SU-DHL-6 (cell line): ENCODE results near the gene SZRD1.
A peak's percentile ranks its signal among the peaks of the same experiment; 100 is the strongest.

Source experiments
- H2AFZ ChIP-seq: fragments of 200-600 bp; sonication (generic); 2 replicates; pipeline ENCODE4 v1.6.1; 2014; ENCODE audit warnings: low read depth, mild to moderate bottlenecking, moderate library complexity, mixed read lengths, antibody characterized with exemption, low read length; ENCODE audit not compliant: severe bottlenecking
- H3F3A ChIP-seq: fragments of 200-600 bp; shearing (Covaris generic); 2 replicates; pipeline ENCODE4 v1.6.0; 2016; ENCODE audit warnings: antibody characterized with exemption, mild to moderate bottlenecking; ENCODE audit not compliant: insufficient read depth
- H3K27ac ChIP-seq: fragments of 200-600 bp; sonication (generic); 2 replicates; pipeline ENCODE4 v1.5.1; 2016; ENCODE audit warnings: low read depth, mild to moderate bottlenecking, low read length, moderate library complexity, mixed read lengths
- H3K27me3 ChIP-seq: fragments of 200-600 bp; sonication (generic), shearing (Covaris generic); 2 replicates; pipeline ENCODE4 v1.6.0; 2014; ENCODE audit warnings: mild to moderate bottlenecking, low read length
- H3K36me3 ChIP-seq: fragments of 200-600 bp; sonication (generic); 2 replicates; pipeline ENCODE4 v1.6.1; 2014; ENCODE audit warnings: mild to moderate bottlenecking, low read length, mixed read lengths
- H3K4me2 ChIP-seq: fragments of 300-600, 200-600 bp; shearing (Covaris generic), sonication (generic); 2 replicates; pipeline ENCODE4 v1.6.0; 2014; ENCODE audit warnings: low read length, low read depth, mild to moderate bottlenecking; ENCODE audit not compliant: poor library complexity, severe bottlenecking
- H3K4me3 ChIP-seq: fragments of 200-600 bp; sonication (generic); 2 replicates; pipeline ENCODE4 v1.5.1; 2014; ENCODE audit warnings: antibody characterized with exemption, low read length, mild to moderate bottlenecking, mixed read lengths; ENCODE audit not compliant: insufficient read depth, poor library complexity, severe bottlenecking
- H3K79me2 ChIP-seq: fragments of 200-600 bp; sonication (generic); 2 replicates; pipeline ENCODE4 v1.6.1; 2014; ENCODE audit warnings: mild to moderate bottlenecking, low read length, moderate library complexity; ENCODE audit not compliant: insufficient read depth
- H3K9ac ChIP-seq: fragments of 200-600 bp; sonication (generic); 2 replicates; pipeline ENCODE4 v1.7.0; 2014; ENCODE audit warnings: mild to moderate bottlenecking, low read length
- H3K9me2 ChIP-seq: fragments of 200-600 bp; sonication (generic); replicated peaks from 2 replicates; pipeline ENCODE4 v1.6.1; 2014; ENCODE audit warnings: low read length; ENCODE audit not compliant: insufficient read depth
- H3K9me3 ChIP-seq: fragments of 200-600 bp; sonication (generic); 2 replicates; pipeline ENCODE4 v1.6.1; 2014; ENCODE audit warnings: low read length, mixed read lengths; ENCODE audit not compliant: insufficient read depth
- H4K20me1 ChIP-seq: fragments of 200-600 bp; sonication (generic); 2 replicates; pipeline ENCODE4 v1.6.1; 2014; ENCODE audit warnings: low read depth, mild to moderate bottlenecking, antibody characterized with exemption, low read length, moderate library complexity, mixed read lengths
- EZH2phosphoT487 ChIP-seq: fragments of 200-600 bp; sonication (generic), shearing (Covaris generic); conservative IDR thresholded peaks from 2 replicates; pipeline ENCODE4 v1.6.1; 2018; ENCODE audit warnings: mild to moderate bottlenecking, antibody characterized with exemption, low read length, moderate library complexity, mixed read lengths
- TF ChIP-seq, protein P1 (sequence below): fragments of 200-600 bp; sonication (generic); IDR thresholded peaks from one replicate; pipeline ENCODE4 v1.5.1; 2017; ENCODE audit warnings: antibody characterized with exemption, mild to moderate bottlenecking, low read length, moderate library complexity; ENCODE audit not compliant: insufficient read depth, poor library complexity, severe bottlenecking

The SZRD1 gene

DNA sequence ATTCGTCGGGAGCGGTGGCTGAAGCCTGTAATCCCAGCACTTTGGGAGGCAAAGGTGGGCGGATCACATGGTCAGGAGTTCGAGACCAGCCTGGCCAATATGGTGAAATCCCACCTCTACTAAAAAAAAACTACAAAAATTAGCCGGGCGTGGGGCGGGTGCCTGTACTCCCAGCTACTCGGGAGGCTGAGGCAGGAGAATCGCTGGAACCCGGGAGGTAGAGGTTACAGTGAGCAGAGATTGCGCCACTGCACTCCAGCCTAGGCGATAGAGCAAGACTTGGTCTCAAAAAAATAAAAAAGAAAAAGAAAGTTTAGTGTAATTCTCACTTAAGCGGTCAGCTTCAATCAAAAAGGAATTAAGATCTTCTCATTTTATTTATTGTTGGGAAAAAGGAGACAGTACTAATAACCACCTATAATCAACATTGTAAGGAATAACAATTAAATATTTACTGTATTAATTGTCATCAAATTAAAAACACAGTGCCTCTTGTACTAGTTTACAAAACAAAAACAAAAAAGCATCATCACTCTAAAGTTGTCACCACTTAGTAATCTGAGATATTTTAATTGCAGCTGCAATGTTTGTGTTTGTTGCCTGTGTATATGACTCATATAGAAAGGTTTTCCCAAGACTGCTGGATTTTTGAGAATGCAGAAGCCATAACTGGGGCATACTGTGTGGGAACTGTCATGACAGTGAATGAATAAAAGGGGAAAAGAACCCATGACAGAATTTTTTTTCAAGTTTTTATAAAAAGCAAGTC lies 18.4 kb upstream of the SZRD1 start:
- no peaks in the 10 kb centered on the region for H3K9me3 ChIP-seq
- H3K9ac ChIP-seq = no peak overlapping the region
- H3K9me2 ChIP-seq = no peaks in the 10 kb centered on the region
- no peaks in the 10 kb centered on the region for H4K20me1 ChIP-seq
- no peaks in the 10 kb centered on the region for H3K27me3 ChIP-seq
- H2AFZ ChIP-seq = no peak overlapping the region
- no peak overlapping the region for H3K27ac ChIP-seq
- no peak overlapping the region for H3K4me3 ChIP-seq
- no peaks in the 10 kb centered on the region for H3K36me3 ChIP-seq
- H3F3A ChIP-seq = no peaks in the 10 kb centered on the region; the same call in 1 of the 2 replicates
- peaks cover 54% of the 10 kb centered on the region for H3K79me2 ChIP-seq
- H3K4me2 ChIP-seq = no peak overlapping the region
- TF ChIP-seq EZH2phosphoT487 = no peak
- TF ChIP-seq, protein P1, sequence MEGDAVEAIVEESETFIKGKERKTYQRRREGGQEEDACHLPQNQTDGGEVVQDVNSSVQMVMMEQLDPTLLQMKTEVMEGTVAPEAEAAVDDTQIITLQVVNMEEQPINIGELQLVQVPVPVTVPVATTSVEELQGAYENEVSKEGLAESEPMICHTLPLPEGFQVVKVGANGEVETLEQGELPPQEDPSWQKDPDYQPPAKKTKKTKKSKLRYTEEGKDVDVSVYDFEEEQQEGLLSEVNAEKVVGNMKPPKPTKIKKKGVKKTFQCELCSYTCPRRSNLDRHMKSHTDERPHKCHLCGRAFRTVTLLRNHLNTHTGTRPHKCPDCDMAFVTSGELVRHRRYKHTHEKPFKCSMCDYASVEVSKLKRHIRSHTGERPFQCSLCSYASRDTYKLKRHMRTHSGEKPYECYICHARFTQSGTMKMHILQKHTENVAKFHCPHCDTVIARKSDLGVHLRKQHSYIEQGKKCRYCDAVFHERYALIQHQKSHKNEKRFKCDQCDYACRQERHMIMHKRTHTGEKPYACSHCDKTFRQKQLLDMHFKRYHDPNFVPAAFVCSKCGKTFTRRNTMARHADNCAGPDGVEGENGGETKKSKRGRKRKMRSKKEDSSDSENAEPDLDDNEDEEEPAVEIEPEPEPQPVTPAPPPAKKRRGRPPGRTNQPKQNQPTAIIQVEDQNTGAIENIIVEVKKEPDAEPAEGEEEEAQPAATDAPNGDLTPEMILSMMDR = no peak

DNA sequence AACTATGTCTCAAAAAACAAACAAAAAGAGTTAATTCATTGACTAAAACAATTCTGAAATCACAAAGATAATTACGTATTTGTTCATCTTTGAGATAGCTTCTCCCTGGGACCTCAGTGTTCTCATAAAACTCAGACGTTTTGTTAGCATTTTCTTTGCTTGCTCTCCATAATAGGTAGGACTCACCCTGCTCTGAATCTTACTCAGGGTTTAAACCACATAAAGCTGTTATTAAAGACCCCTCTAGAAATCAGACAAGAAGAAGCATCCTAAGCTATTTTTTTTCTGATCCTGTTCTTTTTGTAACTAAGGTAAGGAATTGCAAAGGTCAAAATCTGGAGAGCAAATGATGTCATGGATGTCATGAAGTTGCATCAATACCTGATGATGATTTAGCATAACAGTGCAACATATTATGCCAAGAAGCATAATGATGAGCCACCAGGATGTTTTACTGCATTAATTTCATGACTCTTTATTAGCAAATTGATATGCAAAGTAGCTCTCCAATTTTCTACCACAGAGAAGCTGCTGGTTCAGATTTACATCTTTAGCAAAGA lies 17.1 kb upstream of the SZRD1 start:
- H3K36me3 ChIP-seq = no peaks in the 10 kb centered on the region
- H2AFZ ChIP-seq = no peak overlapping the region
- H4K20me1 ChIP-seq = no peaks in the 10 kb centered on the region
- H3K9ac ChIP-seq = no peak overlapping the region
- H3K9me2 ChIP-seq = no peaks in the 10 kb centered on the region
- no peaks in the 10 kb centered on the region for H3K27me3 ChIP-seq
- H3K79me2 ChIP-seq = peaks cover 54% of the 10 kb centered on the region
- H3K4me2 ChIP-seq = peak overlapping the region; percentile 81
- no peak overlapping the region for H3K27ac ChIP-seq
- no peaks in the 10 kb centered on the region for H3K9me3 ChIP-seq
- no peak overlapping the region for H3K4me3 ChIP-seq
- H3F3A ChIP-seq = no peaks in the 10 kb centered on the region; the same call in 1 of the 2 replicates
- TF ChIP-seq, protein P1 = no peak
- no peak for TF ChIP-seq EZH2phosphoT487

DNA sequence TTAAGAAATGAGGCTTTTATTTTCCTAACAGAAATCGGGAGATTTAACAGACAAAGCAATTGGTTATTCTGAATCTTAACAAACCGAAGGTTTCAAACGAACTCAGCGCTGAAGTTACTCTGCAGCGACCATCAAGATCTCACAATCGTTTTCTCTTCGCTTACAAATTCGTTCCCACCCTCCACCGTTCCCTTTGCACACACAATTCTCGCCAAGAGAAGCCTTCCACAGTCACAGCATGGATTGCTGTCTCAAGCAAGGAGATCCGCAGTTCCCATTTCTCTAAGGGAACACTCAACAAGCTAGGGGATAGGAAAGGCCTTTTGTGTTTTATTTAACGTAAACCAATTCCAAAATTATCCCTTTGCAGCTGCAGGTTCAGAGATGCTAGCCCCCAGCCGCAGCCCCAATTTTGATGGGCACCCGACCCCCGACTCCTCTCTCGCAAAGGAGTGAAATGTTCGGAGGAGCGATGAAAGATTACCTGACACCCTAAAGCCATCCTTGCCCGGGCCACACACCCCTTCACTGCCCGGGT lies 15.5 kb upstream of the SZRD1 start:
- Histone ChIP-seq H2AFZ (peak overlapping the region; percentile 63), H3F3A (no peaks in the 10 kb centered on the region; the same call in 1 of the 2 replicates), H3K9me3 (no peaks in the 10 kb centered on the region), H3K79me2 (peaks cover 51% of the 10 kb centered on the region), H3K4me3 (peak overlapping the region; percentile 62), H3K36me3 (no peaks in the 10 kb centered on the region), H3K27me3 (no peaks in the 10 kb centered on the region), H3K4me2 (peak overlapping the region; percentile 81), H3K27ac (peak overlapping the region; percentile 21; the same call in 1 of the 2 replicates), H4K20me1 (no peaks in the 10 kb centered on the region), H3K9ac (peak overlapping the region; percentile 73), H3K9me2 (no peaks in the 10 kb centered on the region)
- TF ChIP-seq, protein P1 = no peak
- TF ChIP-seq EZH2phosphoT487 = no peak
